ENCODE results near the gene NDUFA5.
A peak's percentile ranks its signal among the peaks of the same experiment; 100 is the strongest.

Gene NDUFA5

DNA sequence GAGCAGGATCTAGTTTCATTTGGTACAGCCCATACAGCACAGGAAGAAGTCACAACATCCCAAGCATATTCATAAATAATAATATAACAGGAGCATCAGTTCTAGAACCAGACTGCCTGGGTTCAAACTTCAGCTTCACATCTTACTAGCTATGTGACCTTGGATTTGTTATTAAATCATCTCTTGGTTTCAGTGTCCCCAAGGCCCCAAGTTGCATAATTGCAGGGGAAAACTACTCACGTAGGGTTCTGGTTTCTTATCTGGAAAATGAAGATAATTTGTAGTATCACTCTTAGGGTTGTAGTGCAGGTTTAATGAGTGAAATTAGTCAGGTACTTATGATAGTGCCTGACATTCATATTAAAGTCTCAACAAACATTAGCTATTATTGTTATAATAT, 17.7 kb downstream of the NDUFA5 start:
- no peak for DNase-seq (ENCODE audit: low read depth)

DNA sequence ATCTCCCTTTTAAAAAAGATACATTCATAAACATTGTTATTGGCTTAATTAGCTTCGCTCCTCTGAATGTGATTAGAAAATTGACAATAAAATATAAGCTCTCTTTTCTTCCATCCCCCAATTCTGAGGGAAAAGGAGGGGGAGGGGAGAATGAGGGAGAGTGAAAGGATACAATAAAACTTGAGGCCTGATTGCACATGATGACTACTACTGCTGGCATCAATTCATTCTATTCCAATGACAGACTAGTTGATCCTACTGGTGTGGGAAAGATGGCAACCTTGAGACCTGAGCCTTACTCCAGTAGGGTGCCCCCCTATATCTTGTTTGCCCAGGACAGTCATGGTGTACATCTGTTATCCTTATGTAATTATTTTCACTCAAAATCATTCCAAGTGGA, 18.7 kb downstream of the NDUFA5 start:
- TF ChIP-seq, protein P1, sequence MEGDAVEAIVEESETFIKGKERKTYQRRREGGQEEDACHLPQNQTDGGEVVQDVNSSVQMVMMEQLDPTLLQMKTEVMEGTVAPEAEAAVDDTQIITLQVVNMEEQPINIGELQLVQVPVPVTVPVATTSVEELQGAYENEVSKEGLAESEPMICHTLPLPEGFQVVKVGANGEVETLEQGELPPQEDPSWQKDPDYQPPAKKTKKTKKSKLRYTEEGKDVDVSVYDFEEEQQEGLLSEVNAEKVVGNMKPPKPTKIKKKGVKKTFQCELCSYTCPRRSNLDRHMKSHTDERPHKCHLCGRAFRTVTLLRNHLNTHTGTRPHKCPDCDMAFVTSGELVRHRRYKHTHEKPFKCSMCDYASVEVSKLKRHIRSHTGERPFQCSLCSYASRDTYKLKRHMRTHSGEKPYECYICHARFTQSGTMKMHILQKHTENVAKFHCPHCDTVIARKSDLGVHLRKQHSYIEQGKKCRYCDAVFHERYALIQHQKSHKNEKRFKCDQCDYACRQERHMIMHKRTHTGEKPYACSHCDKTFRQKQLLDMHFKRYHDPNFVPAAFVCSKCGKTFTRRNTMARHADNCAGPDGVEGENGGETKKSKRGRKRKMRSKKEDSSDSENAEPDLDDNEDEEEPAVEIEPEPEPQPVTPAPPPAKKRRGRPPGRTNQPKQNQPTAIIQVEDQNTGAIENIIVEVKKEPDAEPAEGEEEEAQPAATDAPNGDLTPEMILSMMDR (conservative IDR thresholded peaks at IDR 0.05; ENCODE audit: low read depth, low read length) = no peak
- H3K4me3 ChIP-seq (ENCODE audit: low read length) = no peak overlapping the region
- DNase-seq (ENCODE audit: low read depth) = no peak

More for the DNA sequence above, 17.7 kb downstream of the NDUFA5 start:
- TF ChIP-seq, protein P1 (conservative IDR thresholded peaks at IDR 0.05; ENCODE audit: low read depth, low read length) = no peak
- H3K4me3 ChIP-seq (ENCODE audit: low read length) = no peak overlapping the region

DNA sequence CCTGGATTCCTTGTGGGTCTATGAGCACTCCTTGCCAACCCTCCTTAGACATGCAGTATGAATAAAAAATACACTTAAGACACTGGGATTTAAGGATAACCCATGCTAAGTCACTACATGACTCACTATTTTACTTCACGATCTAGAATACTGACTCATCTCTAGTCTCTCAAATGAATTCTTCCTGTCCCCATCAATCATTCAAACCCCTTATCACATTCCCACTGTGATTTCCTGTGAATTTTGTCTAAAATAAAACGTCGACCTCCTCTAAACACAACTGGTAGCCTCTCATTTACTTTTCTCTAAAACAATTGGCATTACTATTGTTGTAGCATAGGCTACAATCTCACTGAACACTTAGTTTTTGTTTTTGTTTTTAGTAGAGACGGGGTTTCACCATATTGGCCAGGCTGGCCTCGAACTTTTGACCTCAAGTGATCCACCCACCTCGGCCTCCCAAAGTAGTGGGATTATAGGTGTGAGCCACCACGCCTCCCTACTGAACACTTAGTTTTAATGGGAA, 19.4 kb downstream of the NDUFA5 start:
- TF ChIP-seq, protein P1 (conservative IDR thresholded peaks at IDR 0.05; ENCODE audit: low read depth, low read length) = no peak
- no peak overlapping the region for H3K4me3 ChIP-seq (ENCODE audit: low read length)
- no peak for DNase-seq (ENCODE audit: low read depth)

DNA sequence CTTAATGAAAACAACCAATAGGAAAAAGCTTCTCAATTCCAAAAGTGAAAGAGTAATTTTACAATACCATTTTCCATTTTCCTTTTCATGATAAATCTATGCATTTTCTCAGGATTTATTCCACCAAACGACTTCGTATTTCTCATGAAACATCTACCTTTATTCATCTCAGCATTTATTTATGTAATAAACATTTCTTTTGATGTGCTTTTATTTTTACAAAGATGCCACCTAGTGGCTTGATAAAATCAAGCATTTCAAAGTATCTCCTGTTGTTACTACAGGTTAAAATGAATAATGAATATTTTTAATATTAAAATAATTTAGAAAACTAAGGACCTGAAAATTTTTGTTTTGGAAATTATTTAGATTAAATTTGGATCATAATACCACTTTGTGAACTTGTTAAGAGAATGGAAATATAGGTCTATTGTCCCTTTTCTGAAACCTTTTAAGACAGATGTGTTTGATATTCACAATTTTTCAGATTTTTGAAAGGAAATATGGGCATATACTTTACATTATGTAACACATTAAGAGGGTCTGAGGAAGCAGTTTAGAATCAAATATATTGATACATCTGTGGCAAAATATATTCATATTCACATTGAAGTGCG, 20.5 kb downstream of the NDUFA5 start:
- no peak overlapping the region for H3K4me3 ChIP-seq (ENCODE audit: low read length)
- TF ChIP-seq, protein P1 (conservative IDR thresholded peaks at IDR 0.05; ENCODE audit: low read depth, low read length) = peak; percentile 44
- DNase-seq (ENCODE audit: low read depth) = no peak

DNA sequence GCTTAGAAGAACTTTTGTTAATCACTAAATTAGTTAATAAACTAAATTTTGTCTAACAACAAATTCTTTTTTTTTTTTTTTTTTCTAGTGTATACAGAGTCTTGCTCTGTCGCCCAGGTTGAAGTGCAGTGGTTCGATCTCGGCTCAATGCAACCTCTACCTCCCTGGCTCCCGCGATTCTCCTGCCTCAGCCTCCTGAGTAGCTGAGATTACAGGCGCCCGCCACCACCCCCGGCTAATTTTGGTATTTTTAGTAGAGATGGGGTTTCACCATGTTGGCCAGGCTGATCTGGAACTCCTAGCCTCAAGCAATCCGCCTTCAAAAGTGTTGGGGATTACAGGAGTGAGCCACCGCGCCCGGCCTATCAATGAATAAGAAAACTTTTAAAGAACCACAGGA, 22.1 kb downstream of the NDUFA5 start:
- H3K4me3 ChIP-seq (ENCODE audit: low read length) = peak overlapping the region; percentile 69
- DNase-seq (ENCODE audit: low read depth) = no peak
- TF ChIP-seq, protein P1 (conservative IDR thresholded peaks at IDR 0.05; ENCODE audit: low read depth, low read length) = no peak

DNA sequence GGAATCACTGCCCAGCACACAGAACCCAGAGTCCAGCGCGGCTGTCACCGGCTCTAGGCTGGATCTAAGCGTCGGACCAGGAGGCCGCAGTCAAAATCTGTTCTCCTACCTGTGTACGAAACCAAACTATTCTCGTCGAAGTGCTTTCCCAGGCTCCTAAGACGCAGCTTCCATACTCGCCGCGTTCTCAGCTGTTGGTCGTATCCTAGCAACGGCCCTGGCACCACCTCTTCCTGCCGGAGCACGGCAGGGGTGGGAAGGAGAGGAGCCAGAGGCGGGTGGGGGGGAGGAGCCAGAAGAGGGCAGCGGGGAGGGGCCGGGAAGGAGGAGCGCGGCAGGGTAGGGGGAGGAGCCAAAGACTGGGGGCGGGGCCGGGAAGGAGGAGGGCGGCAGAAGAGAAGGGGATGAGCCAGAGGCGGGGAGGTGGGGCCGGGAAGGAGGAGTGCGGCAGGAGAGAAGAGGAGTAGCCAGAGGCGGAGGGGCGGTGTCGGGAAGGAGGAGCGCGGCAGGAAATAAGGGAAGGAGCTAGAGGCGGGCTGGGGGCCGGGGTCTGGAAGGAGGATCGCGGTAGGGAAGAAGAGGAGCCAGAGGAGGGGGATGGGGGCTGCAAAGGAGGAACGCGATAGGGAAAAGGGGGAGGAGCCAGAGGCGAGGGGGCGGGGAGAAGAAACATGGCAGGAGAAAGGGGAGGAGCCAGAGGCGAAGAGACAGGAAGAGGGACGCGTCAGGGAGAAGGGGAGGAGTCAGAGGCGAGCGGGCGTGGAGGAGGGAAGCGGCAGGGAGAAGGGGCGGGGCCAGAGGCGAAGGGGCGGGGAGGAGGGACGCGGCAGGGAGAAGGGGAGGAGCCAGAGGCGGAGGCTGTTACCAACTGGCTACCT, 23.0 kb downstream of the NDUFA5 start, which contains the start of gene IQUB:
IQUB (minus strand) TSS at position 213 of the 878 bp plus-strand sequence. CDS start 22,255 bp downstream, outside the sequence.
- H3K4me3 ChIP-seq (ENCODE audit: low read length) = peak within 1 kb of the TSS; percentile 80

More for the DNA sequence above, 23.0 kb downstream of the NDUFA5 start, which contains the start of gene IQUB:
- TF ChIP-seq, protein P1 (conservative IDR thresholded peaks at IDR 0.05; ENCODE audit: low read depth, low read length) = no peak
- peak; percentile 82 for DNase-seq (ENCODE audit: low read depth)
